SK-N-SH treated with all-trans-retinoic acid at 6 μM for 48 hours (cell line): ENCODE measurements around the gene CPXM2.

Source experiments
- ARNTL ChIP-seq: fragments of 450-650 bp; formaldehyde crosslinking; IDR thresholded peaks from 2 replicates; pipeline ENCODE4 v1.5.0; 2020; ENCODE audit warnings: low read depth, mild to moderate bottlenecking, moderate library complexity, borderline replicate concordance
- CREB5 ChIP-seq: fragments of 250-450 bp; sonication (Bioruptor Pico); IDR thresholded peaks from 2 replicates; pipeline ENCODE4 v1.5.1; 2020; ENCODE audit warnings: low read depth, mild to moderate bottlenecking, moderate library complexity
- CSDC2 ChIP-seq: fragments of 250-450 bp; sonication (Bioruptor Pico); IDR thresholded peaks from 2 replicates; pipeline ENCODE4 v1.5.0; 2020; ENCODE audit warnings: mild to moderate bottlenecking, moderate library complexity
- ESRRG ChIP-seq: fragments of 250-450 bp; sonication (Bioruptor Pico); IDR thresholded peaks from 2 replicates; pipeline ENCODE4 v1.6.1; 2021; ENCODE audit warnings: mild to moderate bottlenecking
- GLIS3 ChIP-seq: fragments of 250-450 bp; sonication (Bioruptor Pico); IDR thresholded peaks from 2 replicates; pipeline ENCODE4 v1.5.0; 2020; ENCODE audit warnings: mild to moderate bottlenecking, moderate library complexity
- OSR1 ChIP-seq: fragments of 250-450 bp; sonication (Bioruptor Pico); IDR thresholded peaks from 2 replicates; pipeline ENCODE4 v1.8.0; 2022; ENCODE audit warnings: moderate library complexity, mild to moderate bottlenecking, inconsistent platforms
- ZFP3 ChIP-seq: fragments of 250-450 bp; sonication (Bioruptor Pico); IDR thresholded peaks from 2 replicates; pipeline ENCODE4 v1.5.0; 2020; ENCODE audit warnings: mild to moderate bottlenecking, moderate library complexity
- ZFP30 ChIP-seq: fragments of 450-650 bp; formaldehyde crosslinking; IDR thresholded peaks from 2 replicates; pipeline ENCODE4 v1.5.0; 2022; ENCODE audit warnings: mild to moderate bottlenecking, moderate library complexity
- TF ChIP-seq, protein P1 (sequence below): fragments of 250-450 bp; sonication (Bioruptor Pico); IDR thresholded peaks from 2 replicates; pipeline ENCODE4 v1.8.0; 2020; ENCODE audit warnings: mild to moderate bottlenecking, moderate library complexity, borderline replicate concordance
- TF ChIP-seq, protein P2 (sequence below): fragments of 250-450 bp; sonication (Bioruptor Pico); IDR thresholded peaks from 2 replicates; pipeline ENCODE4 v1.8.0; 2021; ENCODE audit warnings: low read depth, mild to moderate bottlenecking, moderate library complexity, borderline replicate concordance
- TF ChIP-seq, protein P3 (sequence below): fragments of 250-450 bp; sonication (Bioruptor Pico); IDR thresholded peaks from 2 replicates; pipeline ENCODE4 v1.5.0; 2020; ENCODE audit warnings: mild to moderate bottlenecking, moderate library complexity

GRCh38 chr10:123897146-123897545 is 5.5 kb upstream of the CPXM2 start:
- TF ChIP-seq ARNTL (CRISPR knock-in tag) (no peak), CSDC2 (CRISPR knock-in tag) (no peak), CREB5 (CRISPR knock-in tag) (no peak), OSR1 (CRISPR knock-in tag) (no peak), ESRRG (CRISPR knock-in tag) (no peak), GLIS3 (CRISPR knock-in tag) (no peak), ZFP3 (CRISPR knock-in tag) (no peak), ZFP30 (CRISPR knock-in tag) (no peak)
- TF ChIP-seq, protein P1, sequence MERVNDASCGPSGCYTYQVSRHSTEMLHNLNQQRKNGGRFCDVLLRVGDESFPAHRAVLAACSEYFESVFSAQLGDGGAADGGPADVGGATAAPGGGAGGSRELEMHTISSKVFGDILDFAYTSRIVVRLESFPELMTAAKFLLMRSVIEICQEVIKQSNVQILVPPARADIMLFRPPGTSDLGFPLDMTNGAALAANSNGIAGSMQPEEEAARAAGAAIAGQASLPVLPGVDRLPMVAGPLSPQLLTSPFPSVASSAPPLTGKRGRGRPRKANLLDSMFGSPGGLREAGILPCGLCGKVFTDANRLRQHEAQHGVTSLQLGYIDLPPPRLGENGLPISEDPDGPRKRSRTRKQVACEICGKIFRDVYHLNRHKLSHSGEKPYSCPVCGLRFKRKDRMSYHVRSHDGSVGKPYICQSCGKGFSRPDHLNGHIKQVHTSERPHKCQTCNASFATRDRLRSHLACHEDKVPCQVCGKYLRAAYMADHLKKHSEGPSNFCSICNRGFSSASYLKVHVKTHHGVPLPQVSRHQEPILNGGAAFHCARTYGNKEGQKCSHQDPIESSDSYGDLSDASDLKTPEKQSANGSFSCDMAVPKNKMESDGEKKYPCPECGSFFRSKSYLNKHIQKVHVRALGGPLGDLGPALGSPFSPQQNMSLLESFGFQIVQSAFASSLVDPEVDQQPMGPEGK (CRISPR knock-in tag), result no peak
- TF ChIP-seq, protein P2, sequence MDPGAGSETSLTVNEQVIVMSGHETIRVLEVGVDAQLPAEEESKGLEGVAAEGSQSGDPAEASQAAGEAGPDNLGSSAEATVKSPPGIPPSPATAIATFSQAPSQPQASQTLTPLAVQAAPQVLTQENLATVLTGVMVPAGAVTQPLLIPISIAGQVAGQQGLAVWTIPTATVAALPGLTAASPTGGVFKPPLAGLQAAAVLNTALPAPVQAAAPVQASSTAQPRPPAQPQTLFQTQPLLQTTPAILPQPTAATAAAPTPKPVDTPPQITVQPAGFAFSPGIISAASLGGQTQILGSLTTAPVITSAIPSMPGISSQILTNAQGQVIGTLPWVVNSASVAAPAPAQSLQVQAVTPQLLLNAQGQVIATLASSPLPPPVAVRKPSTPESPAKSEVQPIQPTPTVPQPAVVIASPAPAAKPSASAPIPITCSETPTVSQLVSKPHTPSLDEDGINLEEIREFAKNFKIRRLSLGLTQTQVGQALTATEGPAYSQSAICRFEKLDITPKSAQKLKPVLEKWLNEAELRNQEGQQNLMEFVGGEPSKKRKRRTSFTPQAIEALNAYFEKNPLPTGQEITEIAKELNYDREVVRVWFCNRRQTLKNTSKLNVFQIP (CRISPR knock-in tag), result no peak
- TF ChIP-seq, protein P3, sequence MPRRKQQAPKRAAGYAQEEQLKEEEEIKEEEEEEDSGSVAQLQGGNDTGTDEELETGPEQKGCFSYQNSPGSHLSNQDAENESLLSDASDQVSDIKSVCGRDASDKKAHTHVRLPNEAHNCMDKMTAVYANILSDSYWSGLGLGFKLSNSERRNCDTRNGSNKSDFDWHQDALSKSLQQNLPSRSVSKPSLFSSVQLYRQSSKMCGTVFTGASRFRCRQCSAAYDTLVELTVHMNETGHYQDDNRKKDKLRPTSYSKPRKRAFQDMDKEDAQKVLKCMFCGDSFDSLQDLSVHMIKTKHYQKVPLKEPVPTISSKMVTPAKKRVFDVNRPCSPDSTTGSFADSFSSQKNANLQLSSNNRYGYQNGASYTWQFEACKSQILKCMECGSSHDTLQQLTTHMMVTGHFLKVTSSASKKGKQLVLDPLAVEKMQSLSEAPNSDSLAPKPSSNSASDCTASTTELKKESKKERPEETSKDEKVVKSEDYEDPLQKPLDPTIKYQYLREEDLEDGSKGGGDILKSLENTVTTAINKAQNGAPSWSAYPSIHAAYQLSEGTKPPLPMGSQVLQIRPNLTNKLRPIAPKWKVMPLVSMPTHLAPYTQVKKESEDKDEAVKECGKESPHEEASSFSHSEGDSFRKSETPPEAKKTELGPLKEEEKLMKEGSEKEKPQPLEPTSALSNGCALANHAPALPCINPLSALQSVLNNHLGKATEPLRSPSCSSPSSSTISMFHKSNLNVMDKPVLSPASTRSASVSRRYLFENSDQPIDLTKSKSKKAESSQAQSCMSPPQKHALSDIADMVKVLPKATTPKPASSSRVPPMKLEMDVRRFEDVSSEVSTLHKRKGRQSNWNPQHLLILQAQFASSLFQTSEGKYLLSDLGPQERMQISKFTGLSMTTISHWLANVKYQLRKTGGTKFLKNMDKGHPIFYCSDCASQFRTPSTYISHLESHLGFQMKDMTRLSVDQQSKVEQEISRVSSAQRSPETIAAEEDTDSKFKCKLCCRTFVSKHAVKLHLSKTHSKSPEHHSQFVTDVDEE (CRISPR knock-in tag), result no peak
